HG03175 (cell line): ENCODE data around the gene TLR3.
"Not testable (repeated sequence)": the region's sequence is repeated elsewhere in the genome, so short reads cannot be mapped to it uniquely, and the experiment has no call there.

Experiments used
- ATAC-seq: cut with Tn5 transposase; IDR thresholded peaks from one replicate; pipeline ENCODE4 v1.9.1; 2021; ENCODE audit warnings: mild to moderate bottlenecking, moderate library complexity; ENCODE audit not compliant: unreplicated experiment

TLR3 gene

DNA sequence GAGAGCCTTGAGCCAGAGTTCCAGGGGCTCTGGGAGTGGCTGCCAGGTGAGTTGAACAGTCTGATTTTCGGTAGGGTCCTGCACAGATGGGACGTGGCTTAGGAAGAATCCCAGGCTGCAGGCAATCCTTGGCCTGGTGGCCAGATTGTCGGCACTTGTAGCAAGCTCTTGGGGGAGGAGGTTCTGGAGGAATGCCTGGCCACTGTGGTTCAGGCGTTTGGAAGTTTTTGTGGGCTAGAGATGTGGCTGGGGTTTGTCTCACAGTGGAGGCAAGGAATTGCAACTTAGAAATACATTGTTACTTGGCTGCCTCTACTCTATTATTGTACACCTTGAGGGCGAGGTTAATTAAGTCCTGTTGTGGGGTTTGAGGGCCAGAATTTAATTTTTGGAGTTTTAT is 21.5 kb upstream of the TLR3 start:
- ATAC-seq, result not testable (repeated sequence)

DNA sequence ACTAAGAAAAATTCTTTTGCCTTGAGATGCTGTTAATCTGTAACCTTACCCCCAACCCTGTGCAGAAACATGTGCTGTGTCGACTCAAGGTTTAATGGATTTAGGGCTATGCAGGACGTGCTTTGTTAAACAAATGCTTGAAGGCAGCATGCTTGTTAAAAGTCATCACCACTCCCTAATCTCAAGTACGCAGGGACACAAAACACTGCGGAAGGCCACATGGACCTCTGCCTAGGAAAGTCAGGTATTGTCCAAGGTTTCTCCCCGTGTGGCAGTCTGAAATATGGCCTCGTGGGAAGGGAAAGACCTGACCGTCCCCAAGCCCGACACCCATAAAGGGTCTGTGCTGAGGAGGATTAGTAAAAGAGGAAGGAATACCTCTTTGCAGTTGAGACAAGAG is 18.8 kb upstream of the TLR3 start:
- ATAC-seq, result not testable (repeated sequence)

DNA sequence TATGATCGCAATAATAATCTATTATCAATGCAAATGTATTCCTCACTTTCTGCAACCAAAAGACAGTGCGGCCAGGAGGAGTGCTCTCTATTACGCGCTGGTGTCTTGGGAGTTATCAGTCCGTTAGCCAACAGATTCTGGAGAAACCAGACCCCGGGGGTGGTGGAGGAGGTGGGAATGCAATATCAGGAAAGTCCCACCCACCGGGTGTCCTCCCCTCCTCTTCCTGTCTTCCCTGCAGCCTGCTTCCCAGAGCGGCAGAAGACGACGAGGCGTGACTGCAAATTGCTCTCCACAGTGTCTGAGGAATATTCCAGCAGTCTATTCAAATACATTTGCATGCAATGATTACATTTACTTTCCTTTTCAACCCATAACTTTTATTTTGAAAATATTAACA is 17.9 kb upstream of the TLR3 start:
- ATAC-seq, result no peak

DNA sequence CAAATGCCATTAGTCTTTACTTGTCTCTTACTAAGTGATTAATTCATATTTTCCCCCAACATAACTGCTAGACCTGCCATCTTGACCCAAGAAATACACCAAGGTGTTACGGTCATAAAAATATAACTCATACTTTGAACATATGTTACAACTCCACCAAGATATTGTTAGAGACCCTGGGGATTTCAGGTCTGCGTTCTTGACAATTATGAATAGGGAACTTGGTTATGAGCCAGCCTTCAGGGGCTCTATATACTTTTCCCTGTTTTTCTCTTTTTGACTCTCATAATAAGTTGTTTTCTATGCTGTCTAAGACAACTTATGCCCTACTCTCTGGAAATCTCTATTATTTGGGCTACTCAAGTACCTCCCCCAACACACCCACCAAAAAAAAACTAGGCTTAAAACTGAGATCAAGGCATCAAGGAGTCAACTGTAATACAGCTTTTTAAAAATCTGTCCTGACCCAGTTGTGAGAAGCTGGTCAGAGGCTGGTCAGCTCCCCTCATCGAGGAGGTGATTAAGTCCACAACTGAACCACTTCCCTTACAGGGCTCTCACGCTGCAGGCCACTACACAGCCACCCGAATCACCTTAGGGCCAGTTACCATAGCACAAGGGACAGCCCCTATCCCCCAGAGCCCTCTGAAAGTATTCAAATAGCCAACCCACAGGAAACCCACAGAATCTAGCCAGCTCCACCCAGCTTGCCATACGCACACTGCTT is 10.5 kb upstream of the TLR3 start:
- ATAC-seq, result peak; percentile 100

DNA sequence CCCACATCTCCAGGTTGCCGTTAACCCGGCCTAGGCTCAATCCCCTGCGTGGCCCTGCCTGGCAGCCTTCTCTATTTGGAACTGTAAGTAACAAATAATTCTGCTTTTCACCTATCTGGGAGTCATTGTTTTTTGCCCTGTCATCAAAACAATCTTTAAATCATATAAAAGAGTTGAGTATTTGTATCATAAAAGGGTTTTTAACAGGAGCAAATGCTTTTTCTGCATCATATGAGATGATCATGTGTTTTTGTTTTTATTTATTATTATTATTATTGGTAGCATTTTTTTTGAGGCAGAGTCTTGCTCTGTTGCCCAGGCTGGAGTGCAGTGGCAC is 10.0 kb upstream of the TLR3 start:
- no peak for ATAC-seq

DNA sequence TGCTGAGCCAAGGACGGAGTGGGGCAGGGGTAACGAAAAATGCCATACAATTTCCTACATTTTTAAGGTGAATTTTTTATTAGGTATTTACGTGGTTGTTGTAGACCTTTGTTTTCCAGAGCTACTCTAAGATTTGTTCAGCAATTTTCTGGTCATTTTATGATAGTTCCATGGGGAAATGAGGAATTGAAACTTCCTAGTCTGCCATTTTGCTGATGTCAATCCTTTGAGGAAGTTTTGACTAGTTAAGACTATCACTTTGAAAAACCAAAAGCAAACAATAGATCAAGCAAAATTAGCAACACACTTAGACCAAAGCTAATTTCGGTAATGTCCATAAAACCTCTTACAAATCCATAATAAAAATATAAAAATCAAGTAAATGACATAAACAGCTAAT is 7.0 kb upstream of the TLR3 start:
- no peak for ATAC-seq

DNA sequence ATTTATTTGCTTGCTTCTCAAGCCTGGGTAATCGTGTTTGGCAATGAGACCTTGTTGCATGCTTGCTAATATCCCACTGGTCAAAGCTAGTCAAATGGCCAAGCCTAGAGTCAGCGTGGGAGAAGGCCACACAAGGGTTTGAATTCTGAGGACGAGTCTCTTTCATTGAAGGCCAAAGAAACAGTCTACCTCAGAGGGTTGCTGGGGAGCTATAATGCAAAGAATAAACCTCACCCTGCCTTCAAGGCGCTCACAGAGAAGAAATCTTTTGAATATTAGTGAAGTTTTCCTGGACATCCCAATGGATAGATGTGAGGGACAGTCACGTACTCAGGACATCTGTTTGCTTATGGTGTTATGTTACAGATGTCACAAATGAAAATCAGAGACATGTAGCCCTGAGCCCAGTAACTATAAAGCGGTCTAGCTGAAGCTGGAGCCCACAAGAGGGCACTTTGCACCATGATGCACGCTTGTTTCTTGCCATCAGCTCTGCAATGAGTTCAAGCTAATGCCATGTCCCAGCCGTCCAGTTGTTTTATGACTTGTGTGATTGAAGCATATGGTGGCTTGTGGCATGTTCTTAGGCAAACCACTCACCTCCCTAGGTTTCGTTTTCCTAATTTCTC is 1.1 kb upstream of the TLR3 start:
- ATAC-seq, result peak; percentile 74

DNA sequence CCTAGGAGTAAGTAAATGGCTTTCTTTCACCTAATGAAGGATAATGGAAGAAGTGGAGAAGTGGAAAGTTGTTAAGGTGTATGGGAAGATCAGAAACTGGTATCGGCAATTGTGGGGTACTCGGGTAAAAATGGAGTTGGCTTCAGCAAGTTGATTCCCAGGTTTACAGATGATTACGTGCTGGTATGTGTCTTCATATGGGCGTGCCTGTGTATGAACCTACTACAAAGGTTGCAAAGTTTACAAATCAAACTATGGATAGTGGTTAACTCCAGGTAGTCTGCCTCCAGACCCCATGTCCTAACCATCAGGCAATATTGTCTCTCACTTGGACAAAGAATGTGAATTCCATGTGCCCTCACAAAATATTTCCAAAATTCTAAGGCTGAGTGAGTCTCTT is 773 bp downstream of the TLR3 start:
- no peak for ATAC-seq

DNA sequence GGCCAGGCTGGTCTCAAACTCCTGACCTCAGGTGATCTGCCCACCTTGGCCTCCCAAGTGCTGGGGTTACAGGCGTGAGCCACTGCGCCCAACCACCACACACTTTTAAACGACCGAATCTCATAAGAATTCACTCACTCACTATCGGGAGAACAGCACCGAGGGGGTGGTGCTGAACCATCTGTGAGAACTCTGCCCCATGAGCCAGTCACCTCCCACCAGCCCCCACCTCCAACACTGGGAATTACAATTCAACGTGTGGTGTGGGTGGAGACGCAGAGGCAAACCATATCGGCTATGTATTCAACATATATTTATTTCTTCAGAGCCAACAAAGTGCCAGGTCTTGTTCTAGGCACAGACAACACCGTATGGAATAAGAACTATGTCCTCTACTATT is 3.6 kb downstream of the TLR3 start:
- no peak for ATAC-seq

DNA sequence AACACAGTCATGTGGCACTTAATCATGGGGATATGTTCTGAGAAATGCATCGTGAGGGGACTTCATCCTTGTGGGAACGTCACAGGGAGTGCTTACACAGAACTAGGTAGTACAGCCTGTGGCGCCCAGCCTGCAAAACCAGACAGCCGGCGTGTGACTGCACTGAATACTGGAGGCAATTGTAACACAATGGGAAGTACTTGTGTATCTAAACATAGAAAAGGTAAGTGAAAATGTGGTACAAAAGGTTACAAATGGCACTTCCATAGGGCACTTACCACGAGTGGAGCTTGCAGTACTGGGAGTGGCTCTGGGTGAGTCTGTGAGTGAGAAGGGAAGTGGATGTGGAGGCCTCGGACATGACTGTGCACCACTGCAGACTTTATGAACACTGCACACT is 5.2 kb downstream of the TLR3 start:
- no peak for ATAC-seq

DNA sequence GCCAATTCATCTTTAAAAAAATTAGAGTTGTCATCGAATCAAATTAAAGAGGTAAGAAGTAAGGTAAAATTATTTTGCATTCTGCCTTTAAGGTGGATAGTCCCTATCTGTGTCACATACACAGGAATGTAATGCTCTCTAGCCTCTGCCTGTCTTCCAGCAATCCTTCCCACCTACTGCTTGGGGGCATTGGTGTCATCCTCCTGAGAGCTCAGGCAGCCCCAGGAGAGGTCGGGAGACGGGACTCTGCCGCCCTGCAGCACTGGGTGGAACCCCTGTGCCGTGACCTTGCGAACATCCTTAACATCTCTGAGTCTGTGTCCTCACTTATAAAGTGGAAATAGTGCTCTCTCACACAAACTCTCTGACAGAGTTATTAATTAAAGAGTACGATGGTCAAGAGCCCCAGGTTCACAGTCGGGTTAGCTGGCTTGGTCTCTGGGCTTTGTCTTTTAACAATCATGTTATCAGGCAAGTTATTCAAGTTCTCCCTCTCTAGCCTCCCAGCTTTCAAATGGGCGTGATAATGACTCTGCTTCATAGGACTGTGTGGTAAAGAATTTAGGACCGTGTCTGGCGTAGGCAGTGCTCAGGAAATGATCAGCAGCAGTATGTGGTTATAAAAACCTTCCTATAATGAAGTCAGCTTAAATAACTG is 10.2 kb downstream of the TLR3 start:
- ATAC-seq, result no peak

DNA sequence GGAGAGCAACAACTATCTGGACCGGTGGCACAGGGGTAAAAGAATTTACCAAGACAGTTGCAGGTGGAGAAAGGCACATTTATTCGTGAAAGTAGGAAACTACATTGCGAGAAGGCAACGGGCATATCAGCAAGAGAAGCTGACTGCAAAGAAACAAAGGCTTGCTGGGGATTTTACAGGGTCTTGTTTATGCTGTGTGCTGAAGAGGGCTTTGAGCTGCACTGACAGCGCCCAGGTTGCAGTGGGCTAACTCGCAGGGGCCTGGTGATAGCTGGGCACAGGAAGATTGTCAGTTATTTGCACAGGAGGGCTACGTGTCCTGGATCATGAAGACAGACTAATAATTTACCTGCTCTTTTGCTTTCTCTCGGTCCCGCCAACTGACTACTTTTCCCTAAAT is 10.7 kb downstream of the TLR3 start:
- ATAC-seq, result no peak

DNA sequence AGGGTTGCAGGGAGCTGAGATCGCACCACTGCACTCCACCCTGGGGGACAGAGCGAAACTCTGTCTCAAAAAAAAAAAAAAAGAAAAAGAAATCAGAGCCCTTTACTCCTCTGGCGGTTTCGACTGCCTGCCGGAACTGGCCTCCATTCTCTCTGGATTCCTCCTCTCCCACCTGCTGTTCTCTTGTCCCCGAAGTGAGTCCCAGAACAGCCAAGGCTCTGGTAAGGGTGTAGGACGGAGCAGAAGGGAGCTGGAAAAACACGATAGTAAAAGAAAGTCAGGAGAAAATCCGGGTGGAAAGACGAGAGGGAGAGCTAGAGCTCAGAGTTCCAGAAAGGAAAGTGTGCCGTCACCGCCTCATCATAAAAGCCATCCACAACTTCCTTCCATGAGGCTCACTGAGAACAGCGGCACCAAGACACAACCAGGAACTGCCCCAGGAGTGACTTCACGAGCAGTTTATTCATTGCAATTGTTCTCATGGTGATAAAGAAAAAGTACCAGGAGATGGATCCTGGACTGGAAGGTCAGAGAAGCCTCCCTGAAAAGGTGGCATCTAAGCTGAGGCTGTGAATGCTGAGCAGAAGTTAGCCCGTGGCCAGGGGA is 12.3 kb downstream of the TLR3 start:
- ATAC-seq, result no peak

DNA sequence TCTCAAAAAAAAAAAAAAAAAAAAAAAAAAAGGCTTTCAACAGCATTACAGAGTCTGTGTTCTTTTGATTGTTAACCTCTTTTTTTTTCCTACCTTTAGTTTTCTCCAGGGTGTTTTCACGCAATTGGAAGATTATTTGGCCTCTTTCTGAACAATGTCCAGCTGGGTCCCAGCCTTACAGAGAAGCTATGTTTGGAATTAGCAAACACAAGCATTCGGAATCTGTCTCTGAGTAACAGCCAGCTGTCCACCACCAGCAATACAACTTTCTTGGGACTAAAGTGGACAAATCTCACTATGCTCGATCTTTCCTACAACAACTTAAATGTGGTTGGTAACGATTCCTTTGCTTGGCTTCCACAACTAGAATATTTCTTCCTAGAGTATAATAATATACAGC is 13.3 kb downstream of the TLR3 start:
- no peak for ATAC-seq

DNA sequence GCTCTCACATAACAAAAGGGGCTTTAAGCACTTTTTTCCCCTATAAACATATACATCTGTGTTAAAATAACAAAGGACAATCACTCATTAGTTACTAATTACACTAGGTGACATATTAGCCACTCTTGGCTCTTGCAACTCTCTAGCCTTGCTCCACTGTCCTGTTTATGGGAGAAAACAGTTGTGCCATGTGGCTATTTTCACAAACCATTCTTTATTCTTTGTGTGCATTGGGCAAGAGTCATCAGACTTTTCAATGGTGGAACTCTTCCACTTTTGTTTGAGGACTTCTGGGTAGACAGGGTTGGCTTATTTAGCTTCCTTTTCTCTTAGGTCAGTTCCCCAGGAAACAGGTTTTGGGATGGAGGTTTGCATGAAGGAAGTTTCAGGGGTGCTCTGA is 19.6 kb downstream of the TLR3 start:
- ATAC-seq, result no peak

DNA sequence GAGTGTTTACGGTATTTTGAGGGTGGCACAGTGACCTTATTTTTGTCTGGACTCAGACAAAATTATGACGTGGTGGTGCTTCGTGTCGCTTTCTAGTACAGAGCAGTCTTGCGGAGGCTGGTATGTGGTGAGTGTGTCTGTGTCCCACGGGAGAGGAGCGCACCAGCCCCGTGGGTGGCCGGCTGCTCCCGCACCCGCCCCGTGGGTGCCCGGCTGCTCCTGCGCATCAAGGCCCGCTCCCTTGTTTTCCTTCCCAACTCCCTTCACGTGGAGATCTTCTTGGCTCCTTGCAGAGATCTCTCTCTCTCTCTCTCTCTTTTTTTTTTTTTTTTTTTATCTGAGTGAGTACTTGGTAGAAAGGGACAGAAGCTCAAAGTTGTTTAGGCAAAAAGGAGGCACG is 23.3 kb downstream of the TLR3 start:
- no peak for ATAC-seq

DNA sequence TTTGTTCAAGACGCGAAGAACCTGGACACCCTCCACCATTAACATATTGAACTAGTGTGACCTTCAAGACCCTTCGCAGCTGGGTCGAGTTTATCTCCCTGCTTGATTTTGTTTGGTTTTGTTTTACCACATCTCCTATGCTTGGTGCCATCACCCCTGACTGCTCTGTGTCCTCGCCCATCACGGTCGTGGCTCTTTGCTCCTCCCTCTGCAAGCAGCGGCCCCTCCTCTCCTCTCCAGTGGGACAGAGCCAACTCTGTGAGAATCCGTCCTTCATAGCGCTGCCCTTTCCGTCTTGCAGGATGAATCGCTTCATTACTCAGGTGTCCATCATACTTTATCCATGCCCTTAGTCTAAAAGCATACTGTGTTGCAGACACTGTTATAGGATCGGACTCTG is 26.4 kb downstream of the TLR3 start:
- ATAC-seq, result no peak

DNA sequence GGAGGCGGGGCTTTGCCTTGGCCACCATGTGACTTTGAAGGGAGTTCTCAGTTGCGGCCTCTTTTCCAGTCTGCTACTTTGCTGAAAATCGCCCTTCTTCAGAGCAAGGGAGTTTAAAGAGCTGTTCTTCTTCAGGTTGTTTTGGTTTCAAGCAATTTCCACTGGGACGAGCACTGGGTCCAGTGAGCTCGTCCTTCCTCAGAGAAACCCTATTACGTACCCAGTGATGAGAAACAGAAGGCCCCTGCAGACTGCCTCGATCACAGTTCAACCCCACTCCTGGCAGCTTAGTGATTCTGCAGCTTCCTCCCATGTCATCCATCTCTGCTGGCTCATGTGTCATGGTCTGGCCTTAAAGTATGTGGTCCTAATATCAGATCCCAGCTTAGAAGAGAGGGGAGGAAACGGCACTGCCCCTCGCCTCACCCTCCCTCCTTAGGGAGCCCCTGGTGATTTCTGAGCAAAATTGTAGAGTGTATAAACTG is 27.8 kb downstream of the TLR3 start:
- no peak for ATAC-seq

DNA sequence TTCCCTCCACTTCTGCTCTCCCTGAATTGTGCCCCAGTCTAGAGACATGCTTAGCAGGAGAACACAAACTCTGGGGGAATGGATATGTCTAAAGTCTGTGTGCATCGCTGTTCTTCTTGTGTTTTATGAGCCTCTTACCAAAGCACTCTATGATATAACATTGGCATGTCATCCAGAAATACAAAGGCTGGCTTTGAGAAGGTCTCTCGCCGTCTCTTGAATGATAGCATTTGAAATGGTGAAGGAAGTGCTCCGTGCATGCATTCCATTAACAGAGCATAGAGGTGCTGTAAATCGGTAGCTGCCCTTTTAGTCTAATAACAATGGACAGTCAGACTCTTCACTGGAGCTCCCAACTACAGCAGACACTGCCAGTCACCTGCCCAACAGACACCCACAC is 28.4 kb downstream of the TLR3 start:
- ATAC-seq, result no peak

DNA sequence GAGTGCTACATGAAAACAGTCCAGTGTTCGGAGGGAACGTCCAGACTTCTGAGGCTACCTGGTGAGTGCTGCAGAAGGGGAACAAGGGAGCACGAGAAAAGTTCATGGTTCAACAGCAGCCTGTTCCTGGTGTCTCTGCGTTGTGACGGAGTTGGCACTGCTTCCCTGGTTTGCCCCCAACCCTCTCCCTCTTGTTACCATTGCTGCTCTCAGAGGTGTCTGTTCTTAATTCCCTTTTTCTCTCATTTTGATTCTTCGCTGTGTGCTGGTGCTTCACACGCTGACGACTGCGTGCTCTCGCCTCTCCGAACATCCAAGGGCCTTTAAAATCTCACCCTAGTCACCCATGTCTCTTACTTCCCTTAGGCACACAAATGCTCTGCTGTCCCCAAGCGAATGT is 34.0 kb downstream of the TLR3 start:
- ATAC-seq, result no peak

DNA sequence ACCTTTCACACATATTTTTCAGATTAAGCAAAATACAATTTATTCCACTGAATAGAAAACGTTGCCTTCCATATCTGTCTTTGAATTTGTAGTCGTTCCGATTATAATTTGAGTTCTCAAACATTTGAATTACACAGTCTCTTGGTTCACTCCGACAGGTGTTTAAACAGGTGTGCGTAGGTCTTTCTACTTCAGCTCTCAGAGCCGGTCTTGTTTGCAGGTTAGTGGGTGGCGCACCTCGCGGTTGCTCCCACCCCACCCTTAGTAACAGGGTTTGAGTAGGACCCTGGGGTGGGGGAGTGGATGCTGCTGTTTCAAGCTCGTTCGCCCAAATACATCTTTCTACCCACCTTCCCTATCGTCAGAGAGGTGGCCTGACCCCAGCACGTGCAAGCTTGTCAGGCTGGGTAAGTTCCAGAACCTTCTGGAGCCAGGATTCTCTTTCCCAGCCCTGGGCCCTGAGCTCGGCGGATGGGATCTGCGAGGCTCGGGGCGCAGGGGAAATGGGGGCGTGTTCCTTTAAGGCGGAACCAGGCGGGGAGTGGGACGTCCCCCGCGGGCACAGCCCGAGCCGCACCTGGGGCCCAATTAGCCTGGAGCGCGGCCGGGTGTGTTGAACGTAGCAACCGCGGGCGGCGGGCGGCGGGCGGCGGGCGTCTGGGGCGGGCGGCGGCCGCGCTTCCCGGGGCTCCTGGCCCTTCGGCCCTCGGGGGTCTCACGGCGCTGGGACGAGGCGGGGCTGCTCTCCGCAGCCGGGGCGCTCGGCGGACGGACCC is 35.3 kb downstream of the TLR3 start, which contains the start of gene FAM149A:
Gene FAM149A (plus strand): TSS at position 591 of the 776 bp plus-strand sequence.
- peak; percentile 80 for ATAC-seq
